ENCODE measurements around the gene PHF23.

GRCh38 chr17:7285679-7286078, 46.4 kb upstream of the PHF23 start:
- TF ChIP-seq POLR2A (IDR thresholded peaks at IDR 0.05; ENCODE audit: low read length) (no peak), GATA1 (IDR thresholded peaks at IDR 0.05; ENCODE audit: low read depth, low read length) (no peak)

Measured in erythroblast (primary cell).